Left kidney (tissue), 8 donors: ENCODE measurements around the gene MVK. TPM values are rescaled to one million over a fixed set of nuclear protein-coding genes. Genes with fewer than 3 reads are reported as not detected.

Source experiments
- DNase-seq: peaks from one replicate; pipeline ENCODE4 v3.0.0-alpha.2; 2013
- long read RNA-seq, 8 donors: transcript quantifications; one replicate each; lab custom pipeline, GENCODE V29; 2026
- polyA plus RNA-seq: library from polyadenylated mRNA; unstranded; fragments of 120-200 nt; gene quantifications from one replicate; pipeline ENCODE4 v1.2.1, GENCODE V29; 2013; ENCODE audit not compliant: insufficient read length

The MVK gene
- 18.1 TPM for polyA plus RNA-seq
- long read RNA-seq, donor 1, full-length matches to known transcripts: 11 of 20 reads
- long read RNA-seq, donor 1, partial matches to known transcripts: 9 of 20 reads
- long read RNA-seq, donor 1, other reads (novel, unspliced or antisense): 0 of 20 reads
- long read RNA-seq, donor 2, partial matches to known transcripts: 0 of 4 reads
- long read RNA-seq, donor 2, other reads (novel, unspliced or antisense): 0 of 4 reads
- long read RNA-seq, donor 3, full-length matches to known transcripts: 6 of 6 reads
- long read RNA-seq, donor 3, partial matches to known transcripts: 0 of 6 reads
- long read RNA-seq, donor 3, other reads (novel, unspliced or antisense): 0 of 6 reads
- long read RNA-seq, donor 4: 0 reads
- long read RNA-seq, donor 5, full-length matches to known transcripts: 16 of 16 reads
- long read RNA-seq, donor 5, partial matches to known transcripts: 0 of 16 reads
- long read RNA-seq, donor 5, other reads (novel, unspliced or antisense): 0 of 16 reads
- long read RNA-seq, donor 6, full-length matches to known transcripts: 10 of 53 reads
- long read RNA-seq, donor 6, partial matches to known transcripts: 24 of 53 reads
- long read RNA-seq, donor 6, other reads (novel, unspliced or antisense): 19 of 53 reads
- long read RNA-seq, donor 7, transcript MVK-201 (11 exons, 1,956 nt): major isoform, 8 of 9 reads
- long read RNA-seq, donor 7, partial matches to known transcripts: 0 of 9 reads
- long read RNA-seq, donor 7, other reads (novel, unspliced or antisense): 0 of 9 reads
- long read RNA-seq, donor 8, partial matches to known transcripts: 0 of 3 reads
- long read RNA-seq, donor 8, other reads (novel, unspliced or antisense): 0 of 3 reads

- peak; percentile 99 for DNase-seq
Observed at GRCh38 chr12:109573029-109573913, at the start of gene MVK, which contains the start of gene MMAB. TSS of gene MVK (plus strand) at chr12:109573794. CDS start at chr12:109574823, 1,029 bp downstream. TSS of gene MMAB (minus strand) at chr12:109573504. CDS start at chr12:109573480, 24 bp downstream.

DNA sequence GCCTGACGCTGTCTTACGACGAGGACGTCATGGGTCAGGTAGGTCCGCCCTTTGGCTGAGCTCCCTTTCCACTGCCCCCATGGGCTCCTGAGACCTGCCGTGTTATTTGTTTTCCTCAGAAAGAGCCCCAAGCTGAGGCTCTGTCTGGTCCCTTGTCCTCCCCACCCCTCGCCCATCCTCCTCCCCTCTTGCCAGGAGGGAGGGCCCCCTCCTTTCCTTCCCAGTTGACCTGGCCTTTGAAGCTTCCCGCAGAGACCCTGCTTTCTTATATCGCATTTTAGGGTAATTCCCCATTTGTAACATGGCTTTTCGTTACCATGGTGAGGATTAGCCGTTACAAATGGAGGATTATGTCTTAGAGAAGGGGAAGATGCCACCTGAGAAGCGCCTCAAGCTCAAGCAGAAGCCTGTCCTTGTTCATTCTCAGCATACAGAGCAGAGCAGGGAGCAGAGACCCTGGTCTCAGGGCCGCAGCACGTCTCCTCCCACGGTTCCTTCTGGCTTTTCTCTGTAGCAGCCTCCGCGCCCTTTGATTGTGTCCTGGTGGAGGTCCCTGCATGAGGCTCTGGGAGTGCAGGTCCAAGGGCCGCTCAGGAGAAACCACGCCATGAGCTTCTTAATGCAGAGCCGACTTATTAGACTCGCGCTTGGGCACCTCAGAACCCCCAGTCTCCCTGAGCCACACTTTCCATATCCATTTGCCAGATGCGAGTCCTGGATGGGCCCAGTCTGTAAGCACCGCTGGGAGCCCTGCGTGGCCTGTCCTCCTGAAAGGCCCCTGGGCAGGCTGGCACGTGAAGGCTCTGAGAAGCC lies 48.9 kb upstream of the MVK start:
- no peak for DNase-seq

DNA sequence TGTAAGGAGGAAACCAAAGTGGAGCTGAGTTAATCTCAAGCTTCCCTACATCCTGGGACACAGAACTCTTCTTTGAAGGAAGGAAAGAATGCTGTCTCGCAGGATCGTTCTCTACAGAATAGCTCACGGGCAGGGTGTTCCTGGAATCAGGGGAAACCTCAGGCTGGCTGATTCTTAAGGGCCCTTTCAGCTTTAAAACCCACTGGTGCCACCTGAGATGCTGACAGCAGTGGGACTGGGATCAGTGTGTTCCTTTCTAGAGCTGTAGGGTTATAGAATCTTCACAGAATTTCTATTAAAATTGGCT lies 48.4 kb upstream of the MVK start:
- no peak for DNase-seq

DNA sequence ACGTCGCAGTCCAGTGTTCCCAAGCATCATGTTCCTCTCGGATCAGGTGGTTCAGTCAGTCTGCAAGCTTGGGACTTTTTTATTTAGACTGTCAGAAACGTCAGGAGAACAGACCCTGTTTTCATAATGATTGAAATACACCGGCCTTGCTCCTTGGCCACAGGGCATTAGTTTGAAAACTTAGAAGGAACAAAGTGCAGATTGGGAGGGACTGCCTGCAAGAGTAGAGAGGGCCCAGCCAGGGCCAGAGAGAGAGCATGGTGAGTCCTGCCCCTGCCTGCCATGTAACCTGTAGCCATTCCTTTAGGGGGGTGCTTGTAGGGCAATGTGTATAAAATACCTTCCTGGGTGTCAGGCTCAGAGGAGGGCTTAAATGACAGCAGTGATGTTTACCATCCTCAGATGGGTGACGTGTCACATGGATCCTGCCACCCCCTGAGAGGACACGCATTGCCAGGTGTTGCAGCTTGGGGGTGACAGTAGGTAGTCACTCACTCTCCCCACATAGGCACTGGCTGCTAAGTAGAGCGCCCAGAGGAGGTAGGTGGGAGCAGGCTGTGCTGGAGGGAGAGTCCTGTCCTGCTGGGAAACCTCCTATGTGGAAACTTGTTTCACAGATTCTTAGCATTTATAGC lies 46.0 kb upstream of the MVK start:
- no peak for DNase-seq

DNA sequence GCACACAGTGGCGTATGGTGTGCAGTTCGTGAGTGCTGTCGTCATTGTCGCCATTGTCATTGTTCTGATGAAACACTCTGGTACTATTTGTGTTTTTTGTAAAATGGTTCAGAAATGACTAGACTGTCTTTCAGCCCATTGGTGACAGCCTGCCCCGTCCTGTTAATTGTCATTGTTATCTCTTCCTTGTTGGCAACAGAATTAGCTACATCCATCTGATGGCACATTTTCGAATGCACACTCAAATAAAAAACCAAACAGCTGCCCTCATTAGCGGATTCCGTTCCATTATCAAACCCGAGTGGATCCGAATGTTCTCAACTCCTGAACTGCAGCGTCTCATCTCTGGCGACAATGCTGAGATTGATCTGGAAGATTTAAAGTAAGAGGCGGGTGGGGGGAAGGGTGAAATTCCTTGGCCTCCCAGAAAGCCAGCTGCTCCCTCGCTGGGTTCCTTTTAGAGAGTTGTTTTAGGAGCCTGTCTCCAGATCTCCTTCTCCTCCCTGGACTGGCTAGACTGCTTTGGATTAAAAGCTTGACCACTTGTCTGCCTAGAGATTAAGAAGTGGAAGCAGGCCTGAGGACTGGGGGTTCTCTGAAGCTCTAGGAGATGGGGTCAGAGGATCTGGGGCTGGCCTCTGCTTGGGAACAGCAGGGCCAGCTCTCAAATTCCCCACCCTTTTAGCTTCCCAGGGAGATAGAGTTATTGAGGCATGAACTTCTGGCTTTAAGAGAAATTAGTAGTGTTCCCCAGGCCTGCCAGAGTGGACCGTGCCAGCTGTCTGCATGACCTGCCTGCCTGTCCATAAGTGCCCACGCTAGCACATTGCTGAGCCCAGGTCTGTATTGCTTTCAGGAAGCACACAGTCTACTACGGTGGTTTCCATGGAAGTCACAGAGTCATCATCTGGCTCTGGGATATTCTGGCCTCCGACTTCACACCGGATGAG lies 43.6 kb upstream of the MVK start:
- no peak for DNase-seq

DNA sequence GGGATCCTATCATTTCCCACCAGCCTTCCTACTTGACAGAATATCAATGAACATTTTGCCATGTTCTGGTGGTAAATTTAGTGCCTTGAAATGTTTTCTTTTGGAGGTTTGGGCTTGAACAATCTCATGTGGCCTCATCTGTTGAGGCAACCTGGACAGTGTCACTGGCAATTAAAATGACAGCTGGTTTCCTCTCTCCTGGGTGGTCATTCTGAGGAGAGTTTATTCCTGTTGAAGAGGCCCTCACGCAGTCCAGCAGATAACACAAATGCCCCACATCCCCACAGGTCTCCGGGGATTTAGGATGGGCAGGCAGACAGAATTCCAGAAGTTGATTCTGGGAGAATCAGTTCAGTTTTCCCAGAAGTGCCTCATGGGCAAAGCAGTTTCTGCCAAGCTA lies 42.2 kb upstream of the MVK start:
- DNase-seq: no peak

- no peak for DNase-seq
Observed at GRCh38 chr12:109532721-109533486, 40.7 kb upstream of the MVK start.

GRCh38 chr12:109533487-109533740 lies 40.2 kb upstream of the MVK start:
- no peak for DNase-seq

- no peak for DNase-seq
Observed at GRCh38 chr12:109534456-109534855, 39.1 kb upstream of the MVK start.

DNA sequence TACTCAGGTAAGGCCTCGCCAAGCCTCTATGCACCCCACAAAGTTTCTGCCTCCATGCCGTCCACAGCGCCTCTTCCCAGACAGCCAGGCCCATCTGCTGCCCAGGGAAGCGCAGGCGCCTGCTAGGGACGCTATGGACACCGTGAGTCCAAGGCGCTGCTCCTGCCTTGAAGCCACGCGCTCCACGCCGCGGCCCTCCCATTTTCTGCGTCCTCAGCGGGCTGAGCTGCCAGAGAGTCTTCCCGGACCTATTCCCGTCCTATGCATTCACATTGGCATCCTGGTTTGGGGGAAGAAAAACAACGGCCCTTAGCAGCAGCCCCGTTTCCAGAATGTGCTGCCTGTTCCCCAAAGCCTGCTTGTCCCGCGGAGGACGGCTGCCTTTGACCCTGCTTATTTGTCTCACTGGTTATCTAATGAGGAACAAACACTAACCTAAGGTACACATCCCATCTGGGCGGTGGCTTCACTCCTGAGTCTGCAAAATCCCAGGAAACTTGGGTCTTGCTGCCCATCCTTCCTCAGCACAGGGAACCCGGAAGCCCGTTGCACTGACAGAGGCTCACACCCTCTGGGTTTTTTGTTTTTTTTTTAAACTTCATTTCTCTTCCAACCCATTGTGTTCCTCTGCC lies 38.2 kb upstream of the MVK start:
- DNase-seq: no peak

DNA sequence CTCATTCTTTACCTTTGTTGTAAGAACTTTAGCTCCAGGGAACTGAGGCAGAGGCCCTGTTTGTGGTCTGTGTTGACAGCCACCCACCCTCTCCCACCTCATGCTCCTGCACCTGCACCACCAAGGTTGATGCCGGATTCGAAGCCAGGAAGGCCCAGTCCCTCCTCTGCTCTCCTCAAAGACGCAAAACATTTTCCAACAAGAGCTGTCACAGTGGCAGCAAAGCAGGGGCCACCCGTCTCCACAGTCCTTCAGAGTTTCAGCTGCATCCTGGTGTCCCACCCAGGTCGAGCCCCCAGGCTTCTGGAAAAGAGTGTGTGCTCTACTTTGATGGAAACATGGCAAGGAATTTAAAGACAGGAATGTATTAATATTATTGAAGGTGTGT lies 37.7 kb upstream of the MVK start:
- no peak for DNase-seq

DNA sequence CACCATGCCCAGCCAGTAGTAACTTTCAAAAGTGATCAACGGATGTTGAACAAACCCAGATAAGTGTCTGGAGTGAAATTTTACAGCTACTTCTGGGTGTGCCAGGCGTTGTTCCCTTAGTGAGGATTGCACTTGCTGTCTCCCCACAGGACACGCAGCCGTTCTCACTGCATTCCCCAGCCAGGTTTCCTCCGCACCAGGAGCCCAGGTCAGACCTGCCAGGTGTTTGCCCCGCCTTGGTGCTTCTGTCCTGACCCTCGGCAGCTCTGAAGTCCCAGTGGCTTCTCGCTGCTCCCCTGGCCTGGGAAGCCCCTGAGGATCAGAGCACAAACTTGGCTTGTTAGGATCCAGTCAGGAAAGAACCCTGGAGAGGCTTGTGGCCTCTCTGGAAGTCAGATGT lies 36.5 kb upstream of the MVK start:
- DNase-seq: no peak

DNA sequence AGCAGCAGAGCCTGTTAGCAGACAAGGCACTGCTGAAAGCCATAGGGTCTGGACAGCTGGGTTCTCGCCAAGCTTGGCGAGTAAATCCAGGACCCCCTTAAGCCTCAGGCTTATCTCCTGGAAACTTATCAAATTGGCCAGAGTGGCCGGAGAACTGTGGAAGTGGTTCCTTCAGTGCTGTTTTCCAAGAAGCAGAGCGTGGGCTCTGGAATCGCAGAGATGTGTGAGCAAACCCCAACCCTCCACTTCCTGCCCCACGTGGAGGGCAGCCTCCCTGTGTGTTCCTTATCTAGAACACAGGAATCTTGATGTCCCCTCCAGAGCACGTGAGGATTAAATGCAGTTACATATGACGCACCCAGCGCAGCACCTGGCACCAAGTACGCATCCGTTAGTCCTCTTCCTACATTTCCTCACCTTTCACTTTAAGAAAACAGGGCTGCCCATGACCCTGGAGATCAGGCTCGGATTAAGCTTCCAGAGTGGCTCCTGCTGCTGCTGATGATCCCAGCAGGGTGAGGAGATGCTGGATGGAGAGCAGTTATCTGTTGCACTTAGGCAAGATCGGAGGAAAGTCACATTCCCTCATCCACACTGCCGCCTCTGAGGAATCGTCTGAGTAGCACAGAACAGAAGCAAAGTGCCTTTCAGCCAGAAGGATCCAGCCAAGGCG lies 35.3 kb upstream of the MVK start:
- DNase-seq: no peak

GRCh38 chr12:109539508-109539907 lies 34.1 kb upstream of the MVK start:
- no peak for DNase-seq

GRCh38 chr12:109540526-109541412 lies 32.8 kb upstream of the MVK start:
- no peak for DNase-seq

DNA sequence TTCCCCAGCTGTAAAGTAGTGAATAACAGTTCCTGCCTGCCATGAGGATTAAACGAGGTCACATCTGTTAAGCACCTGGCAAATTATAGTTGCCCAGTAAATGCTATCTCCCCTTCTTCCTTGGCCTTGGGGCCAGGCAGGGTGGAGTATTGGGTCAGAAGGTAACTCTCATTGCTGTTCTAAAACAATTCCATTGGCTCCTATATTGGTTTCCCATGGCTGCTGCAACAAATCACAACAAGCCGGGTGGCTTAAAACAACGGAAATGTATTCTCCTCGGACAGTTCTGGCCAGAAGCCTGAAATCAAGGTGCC lies 32.2 kb upstream of the MVK start:
- no peak for DNase-seq

DNA sequence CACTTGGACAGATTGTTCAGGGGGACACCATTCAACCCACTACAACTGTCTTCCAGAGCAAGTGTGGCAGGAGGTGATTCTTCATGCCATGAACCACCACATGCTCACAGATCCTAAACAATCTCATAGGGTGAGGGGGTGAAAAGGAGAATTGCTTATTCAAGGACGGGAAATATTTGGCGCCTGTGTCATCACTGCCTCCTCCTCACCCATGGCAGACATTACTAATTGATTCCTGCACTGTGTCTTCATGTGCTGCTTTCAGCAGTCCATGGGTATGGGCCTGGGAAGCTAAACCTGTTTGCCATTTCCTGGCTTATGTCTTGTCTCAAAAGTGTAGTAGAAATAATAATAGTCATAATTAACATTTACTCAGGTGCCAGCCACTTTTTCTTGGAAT lies 31.6 kb upstream of the MVK start:
- DNase-seq: no peak
